ENCODE data around the gene TMEM42.

- TF ChIP-seq EZH2 (IDR thresholded peaks at IDR 0.05) (no peak), POLR2AphosphoS5 (IDR thresholded peaks at IDR 0.05; ENCODE audit: borderline replicate concordance, low read depth, low read length) (no peak)
Measured at GRCh38 chr3:44848634-44849033, 13.1 kb upstream of the TMEM42 start.

Measured in SK-N-MC (cell line).